Prostate gland (tissue), 2 donors: ENCODE results near the gene EIF3I.

Experiments used
- POLR2A ChIP-seq: fragments of 450-650 bp; IDR thresholded peaks from one replicate; pipeline ENCODE4 v1.6.1; 2016; ENCODE audit warnings: antibody characterized with exemption, mild to moderate bottlenecking
- POLR2AphosphoS5 ChIP-seq: sonication (generic); formaldehyde crosslinking; IDR thresholded peaks from one replicate; pipeline ENCODE4 v1.6.1; 2017; ENCODE audit warnings: antibody characterized with exemption
- TF ChIP-seq, protein P1 (sequence below), 4 experiments: fragments of 200-600 bp in 2 of 4; fragments of 450-650 bp in 2 of 4; sonication (generic) in 2 of 4; IDR thresholded peaks; 1 replicate in 3 of 4; 2 replicates in 1 of 4; pipeline ENCODE4 v1.5.1; 2016 to 2019; ENCODE audit warnings: antibody characterized with exemption in 4 of 4, mild to moderate bottlenecking in 2 of 4, moderate library complexity in 2 of 4

DNA sequence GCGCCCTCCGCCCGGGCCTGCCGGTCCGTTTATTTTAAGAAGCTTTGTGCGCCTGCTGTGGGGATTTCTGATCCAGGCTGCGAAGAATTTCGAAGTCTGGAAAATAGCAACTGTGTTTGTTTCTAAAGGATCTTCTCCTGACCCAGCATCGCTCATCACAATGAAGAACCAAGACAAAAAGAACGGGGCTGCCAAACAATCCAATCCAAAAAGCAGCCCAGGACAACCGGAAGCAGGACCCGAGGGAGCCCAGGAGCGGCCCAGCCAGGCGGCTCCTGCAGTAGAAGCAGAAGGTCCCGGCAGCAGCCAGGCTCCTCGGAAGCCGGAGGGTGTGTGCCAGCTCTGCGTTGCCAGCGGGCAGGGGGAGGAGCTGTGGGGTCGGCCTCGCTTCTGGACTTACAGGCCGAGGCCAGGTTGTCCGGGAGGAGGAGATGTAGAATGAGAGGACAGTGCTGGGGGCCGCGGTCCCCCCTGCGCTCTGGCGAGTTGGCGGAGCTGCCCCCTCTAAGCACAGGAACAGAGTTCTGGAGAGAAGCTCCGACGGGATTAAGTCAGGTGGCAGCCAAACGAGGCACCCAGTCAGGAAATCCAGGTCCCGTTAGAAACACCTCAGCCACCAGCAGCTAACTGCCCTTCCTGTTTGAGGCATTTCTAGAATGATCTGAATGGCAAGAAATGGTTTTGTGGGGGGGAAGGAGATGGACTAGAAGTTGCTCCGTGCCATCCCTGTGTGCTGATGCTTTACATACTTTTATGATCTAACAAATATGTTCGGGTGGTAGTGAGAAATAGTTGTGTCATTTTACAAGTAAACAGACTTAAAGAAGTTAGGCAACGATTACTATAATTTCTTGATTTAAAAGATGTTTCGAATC is 41.8 kb upstream of the EIF3I start:
- TF ChIP-seq, protein P1, sequence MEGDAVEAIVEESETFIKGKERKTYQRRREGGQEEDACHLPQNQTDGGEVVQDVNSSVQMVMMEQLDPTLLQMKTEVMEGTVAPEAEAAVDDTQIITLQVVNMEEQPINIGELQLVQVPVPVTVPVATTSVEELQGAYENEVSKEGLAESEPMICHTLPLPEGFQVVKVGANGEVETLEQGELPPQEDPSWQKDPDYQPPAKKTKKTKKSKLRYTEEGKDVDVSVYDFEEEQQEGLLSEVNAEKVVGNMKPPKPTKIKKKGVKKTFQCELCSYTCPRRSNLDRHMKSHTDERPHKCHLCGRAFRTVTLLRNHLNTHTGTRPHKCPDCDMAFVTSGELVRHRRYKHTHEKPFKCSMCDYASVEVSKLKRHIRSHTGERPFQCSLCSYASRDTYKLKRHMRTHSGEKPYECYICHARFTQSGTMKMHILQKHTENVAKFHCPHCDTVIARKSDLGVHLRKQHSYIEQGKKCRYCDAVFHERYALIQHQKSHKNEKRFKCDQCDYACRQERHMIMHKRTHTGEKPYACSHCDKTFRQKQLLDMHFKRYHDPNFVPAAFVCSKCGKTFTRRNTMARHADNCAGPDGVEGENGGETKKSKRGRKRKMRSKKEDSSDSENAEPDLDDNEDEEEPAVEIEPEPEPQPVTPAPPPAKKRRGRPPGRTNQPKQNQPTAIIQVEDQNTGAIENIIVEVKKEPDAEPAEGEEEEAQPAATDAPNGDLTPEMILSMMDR (IDR thresholded peaks at IDR 0.05) = no peak
- TF ChIP-seq POLR2AphosphoS5 (no peak), POLR2A (no peak)
